ENCODE measurements around the gene PCDHA1. TPM values are rescaled to one million over a fixed set of nuclear protein-coding genes. Genes with fewer than 3 reads are reported as not detected.

The PCDHA1 gene
- total RNA-seq (not detected), polyA plus RNA-seq (ENCODE audit: insufficient read length in 6 of 6) (under 1 TPM in 4 of 6 donors, not detected in 2; 0.06 to 0.14 (median 0.11) TPM)
- long read RNA-seq, donor 1 = 0 reads
- long read RNA-seq, donor 2 = 0 reads
- long read RNA-seq, donor 3 = 0 reads
- long read RNA-seq, donor 4 = 0 reads
- long read RNA-seq, donor 5 = 0 reads
- long read RNA-seq, donor 6 = 0 reads
- long read RNA-seq, donor 7 = 0 reads
- long read RNA-seq, donor 8 = 0 reads
- long read RNA-seq, donor 9 = 0 reads
- long read RNA-seq, donor 10 = 0 reads
- long read RNA-seq, donor 11, full-length matches to known transcripts = 7 of 7 reads
- long read RNA-seq, donor 11, partial matches to known transcripts = 0 of 7 reads
- long read RNA-seq, donor 11, other reads (novel, unspliced or antisense) = 0 of 7 reads
- long read RNA-seq, donor 12 = 0 reads

- Histone ChIP-seq H3K9me3 (peaks cover 0 to 96% of the 10 kb centered on the region in 2 donors), H3K4me3 (no peak within 1 kb of the TSS), H3K36me3 (no peaks in the 10 kb centered on the region), H3K27me3 (peaks cover 10 to 50% of the 10 kb centered on the region in 2 donors), H3K27ac (no peak within 1 kb of the TSS), H3K4me1 (no peaks in the 10 kb centered on the region)
- intact Hi-C loops (cut with DNase I) = no loop called here
- ATAC-seq (no peak), DNase-seq (no peak)
- no peak for TF ChIP-seq CTCF (IDR thresholded peaks at IDR 0.05)
Observed at GRCh38 chr5:140785905-140786686, at the start of gene PCDHA1. PCDHA1 (plus strand) TSS chr5:140786140.

GRCh38 chr5:140737486-140737885 lies 48.5 kb upstream of the PCDHA1 start:
- peaks cover 3 to 22% of the 10 kb centered on the region in 2 donors for H3K27me3 ChIP-seq
- intact Hi-C loops (cut with DNase I) = no loop called here
- H3K27ac ChIP-seq = no peak overlapping the region
- TF ChIP-seq CTCF (IDR thresholded peaks at IDR 0.05) = no peak
- H3K4me1 ChIP-seq = no peaks in the 10 kb centered on the region
- H3K36me3 ChIP-seq = no peaks in the 10 kb centered on the region
- H3K4me3 ChIP-seq = no peak overlapping the region
- no peak for DNase-seq
- H3K9me3 ChIP-seq = peaks cover 0 to 4% of the 10 kb centered on the region in 2 donors
- no peak for ATAC-seq

- H3K4me1 ChIP-seq = no peaks in the 10 kb centered on the region
- no peak for TF ChIP-seq CTCF (IDR thresholded peaks at IDR 0.05)
- ATAC-seq (no peak), DNase-seq (no peak)
- H3K9me3 ChIP-seq = peaks cover 0 to 37% of the 10 kb centered on the region in 2 donors
- H3K27me3 ChIP-seq = peaks cover 0 to 7% of the 10 kb centered on the region in 2 donors
- no peak overlapping the region for H3K4me3 ChIP-seq
- H3K36me3 ChIP-seq = no peaks in the 10 kb centered on the region
- H3K27ac ChIP-seq = no peak overlapping the region
- intact Hi-C loops (cut with DNase I) = no loop called here
Observed at GRCh38 chr5:140741967-140742366, 44.0 kb upstream of the PCDHA1 start.

GRCh38 chr5:140753561-140753960 lies 32.4 kb upstream of the PCDHA1 start:
- intact Hi-C loops (cut with DNase I) = no loop called here
- DNase-seq (no peak), ATAC-seq (no peak)
- Histone ChIP-seq H3K4me3 (no peak overlapping the region), H3K4me1 (no peaks in the 10 kb centered on the region), H3K27me3 (no peaks in the 10 kb centered on the region), H3K9me3 (peaks cover 0 to 98% of the 10 kb centered on the region in 2 donors), H3K27ac (no peak overlapping the region), H3K36me3 (no peaks in the 10 kb centered on the region)
- no peak for TF ChIP-seq CTCF (IDR thresholded peaks at IDR 0.05)

Data from left lung (tissue), 14 donors.